NCI-H524 (cell line): ENCODE measurements around the gene TTC27.

ENCODE experiments used
- DNase-seq, 2 experiments: peaks; one replicate each; lab custom pipeline; 2025; lab: John Stamatoyannopoulos, UW

The TTC27 gene

GRCh38 chr2:32755666-32756065 is 127.8 kb downstream of the TTC27 start:
- no peak for DNase-seq

- no peak for DNase-seq
Measured at GRCh38 chr2:32756074-32756727, 128.4 kb downstream of the TTC27 start.

DNA sequence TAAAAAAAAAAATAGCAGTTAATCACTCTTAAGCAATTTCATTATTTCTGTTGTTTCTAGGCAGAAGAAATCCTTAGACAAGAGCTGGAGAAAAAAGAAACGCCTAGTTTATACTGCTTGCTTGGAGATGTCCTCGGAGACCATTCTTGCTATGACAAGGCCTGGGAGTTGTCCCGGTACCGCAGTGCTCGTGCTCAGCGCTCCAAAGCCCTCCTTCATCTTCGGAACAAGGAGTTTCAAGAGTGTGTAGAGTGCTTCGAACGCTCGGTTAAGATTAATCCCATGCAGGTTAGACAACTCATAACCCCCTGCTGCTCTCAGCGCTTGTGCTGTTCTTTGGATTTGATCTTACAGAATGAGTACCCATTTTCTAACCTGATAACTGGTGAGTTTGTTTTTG is 130.4 kb downstream of the TTC27 start:
- peak in 1 of 2 experiments; percentile 18 for DNase-seq

DNA sequence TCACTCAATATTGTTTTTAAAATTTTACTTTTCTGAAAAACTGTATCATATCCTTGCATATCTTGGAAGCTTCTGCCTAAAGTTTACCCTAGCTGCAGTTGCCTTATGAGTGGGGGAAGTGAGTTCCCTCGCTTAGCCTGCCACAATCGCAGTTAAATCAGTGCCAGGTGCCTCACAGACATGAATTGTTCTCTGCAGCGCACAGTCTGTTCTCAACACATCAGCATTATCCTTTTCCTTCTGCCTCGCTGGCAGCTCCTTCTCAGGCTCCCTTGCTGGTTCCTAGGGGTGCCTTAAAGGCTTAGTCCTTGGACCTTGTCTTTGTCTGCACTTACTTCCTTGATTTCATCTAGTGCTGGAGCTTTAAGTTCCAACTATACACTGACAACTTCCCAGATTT is 132.8 kb downstream of the TTC27 start:
- no peak for DNase-seq

GRCh38 chr2:32768387-32769174 is 140.7 kb downstream of the TTC27 start:
- no peak for DNase-seq

DNA sequence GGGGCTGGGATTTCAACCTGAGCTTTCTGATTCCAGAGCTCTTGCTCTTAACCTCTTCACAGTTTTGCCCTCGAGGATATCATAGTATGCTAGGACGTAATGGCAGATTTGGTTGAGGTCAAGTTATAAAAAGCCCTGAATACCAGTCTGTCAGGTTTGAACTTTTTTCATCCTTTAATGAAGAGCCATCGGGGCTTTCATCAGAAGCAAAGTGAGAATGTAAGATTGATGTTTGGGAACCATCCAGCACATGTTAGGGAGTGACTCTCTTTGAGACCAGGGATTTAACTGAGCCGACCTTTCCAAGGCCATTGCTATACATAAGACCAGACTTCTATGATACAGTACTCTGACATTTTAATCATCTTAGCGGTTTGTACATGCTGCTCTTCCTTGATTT is 142.5 kb downstream of the TTC27 start:
- no peak for DNase-seq

- peak; percentile 13 to 70 for DNase-seq
Measured at GRCh38 chr2:32772638-32773447, 145.0 kb downstream of the TTC27 start.

- DNase-seq, result no peak
Measured at GRCh38 chr2:32773448-32773808, 145.6 kb downstream of the TTC27 start.

DNA sequence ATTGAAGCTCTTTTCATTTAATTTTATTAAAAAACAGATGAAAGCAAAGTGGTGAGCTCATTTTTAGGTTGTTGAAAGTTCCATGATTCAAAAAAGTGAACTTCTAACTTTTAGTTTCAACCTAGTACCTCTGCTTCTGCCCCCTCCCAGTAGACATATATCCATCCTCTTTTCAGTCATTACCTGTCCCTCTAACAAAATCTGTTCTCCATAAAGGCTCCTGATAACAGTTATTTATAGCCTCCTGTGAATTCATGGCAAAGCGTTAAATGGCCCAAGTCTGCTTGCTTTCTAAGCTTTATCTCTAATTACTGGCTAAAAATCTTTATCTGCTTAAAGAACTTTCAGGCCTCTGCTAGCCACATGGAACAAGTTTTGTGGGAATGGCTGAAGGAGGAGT is 148.1 kb downstream of the TTC27 start:
- no peak for DNase-seq

- DNase-seq, result no peak
Measured at GRCh38 chr2:32777714-32778113, 149.9 kb downstream of the TTC27 start.

DNA sequence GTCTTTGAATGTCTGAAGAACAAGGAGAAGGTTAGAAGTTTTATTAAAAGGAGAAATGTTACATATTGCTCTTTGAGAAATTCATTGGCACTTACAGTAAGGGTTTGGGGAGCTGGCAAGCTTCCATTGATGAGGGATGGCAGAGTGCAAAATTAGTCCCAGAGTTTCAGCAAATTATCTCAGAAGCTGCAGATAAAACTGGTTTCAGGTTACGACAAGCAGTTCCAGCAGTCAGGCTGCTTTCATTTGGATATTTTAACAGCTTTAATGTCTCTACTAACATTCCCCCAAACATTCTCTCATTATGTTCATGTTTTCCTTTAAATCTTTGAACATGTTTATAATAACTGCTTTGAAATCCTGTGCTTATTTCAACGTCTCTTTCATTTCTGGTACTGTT is 153.1 kb downstream of the TTC27 start:
- DNase-seq, result no peak

DNA sequence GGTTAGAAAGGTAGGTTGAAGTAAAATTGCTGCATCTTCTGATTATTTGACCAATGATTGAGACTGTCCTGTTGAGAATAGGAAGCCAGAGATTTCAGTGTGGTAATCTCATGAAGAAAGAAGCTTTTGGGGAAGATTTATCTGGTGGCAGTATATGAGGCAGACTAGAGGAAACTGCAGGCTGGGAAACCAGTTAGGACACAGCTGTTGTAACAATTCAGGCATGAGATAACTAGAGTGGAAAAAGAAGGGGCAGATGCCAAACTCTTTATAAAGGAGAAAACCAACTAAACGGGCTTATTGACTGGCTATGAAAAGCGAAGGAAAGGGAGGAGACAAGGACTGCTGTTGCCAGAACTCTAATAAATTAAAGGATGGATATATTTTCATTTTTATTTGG is 155.6 kb downstream of the TTC27 start:
- DNase-seq, result no peak

DNA sequence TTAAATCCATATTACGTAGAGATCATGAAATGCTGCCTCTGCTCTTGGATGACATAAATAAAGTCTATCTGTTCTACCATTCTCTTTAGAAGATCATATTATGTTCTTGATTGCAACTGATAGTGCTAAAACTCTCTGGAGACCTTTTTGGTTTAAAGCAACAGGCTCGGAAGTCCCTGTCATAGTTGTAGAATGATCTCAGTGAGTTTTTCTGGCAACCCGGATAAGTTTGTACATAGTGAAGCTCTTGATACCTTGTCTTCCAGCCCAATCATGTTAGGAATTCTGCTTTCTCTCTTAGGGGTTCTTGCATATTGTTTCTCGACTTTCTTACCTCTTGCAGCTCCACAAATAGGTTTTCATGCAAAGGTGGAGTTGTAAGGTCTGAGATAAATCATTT is 156.1 kb downstream of the TTC27 start:
- no peak for DNase-seq

DNA sequence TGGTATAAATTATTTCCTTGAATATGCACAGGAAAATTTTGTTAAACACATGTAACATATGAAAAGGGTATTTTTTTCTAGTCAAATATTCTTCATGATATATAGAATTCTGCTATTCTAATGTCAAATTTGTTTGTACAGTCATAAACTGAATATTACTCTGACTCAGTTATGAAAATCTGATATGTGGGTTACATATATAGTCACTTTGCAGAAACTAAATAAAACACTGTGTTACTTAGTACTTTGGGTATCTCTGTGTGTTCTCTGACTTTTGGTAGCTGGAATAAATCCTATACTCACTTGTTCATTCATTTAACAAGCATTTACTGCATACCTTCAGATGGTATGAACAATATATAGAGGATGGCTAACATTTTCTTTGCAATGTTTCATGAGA is 159.4 kb downstream of the TTC27 start:
- no peak for DNase-seq

- DNase-seq, result no peak
Measured at GRCh38 chr2:32788114-32788513, 160.3 kb downstream of the TTC27 start.

DNA sequence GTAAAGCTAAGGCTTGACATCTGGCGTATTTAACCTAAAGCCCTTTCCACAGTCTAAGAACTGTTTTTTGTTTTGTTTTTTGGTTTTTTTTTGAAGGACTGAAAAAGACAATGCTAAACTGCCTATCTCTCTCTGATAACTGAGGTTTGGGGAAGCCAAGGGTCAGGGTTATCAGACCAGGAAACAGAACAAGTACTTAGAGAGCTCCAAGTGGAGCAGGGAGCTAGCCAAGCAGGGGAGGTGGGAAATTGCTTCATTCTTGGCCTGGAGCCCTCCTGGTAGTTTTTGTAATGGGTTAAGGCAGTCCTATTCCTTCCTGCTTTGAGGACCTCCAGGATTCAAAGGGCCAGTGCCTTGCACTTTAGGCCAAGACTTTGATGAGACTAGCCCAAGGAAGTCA is 164.6 kb downstream of the TTC27 start:
- DNase-seq, result no peak

DNA sequence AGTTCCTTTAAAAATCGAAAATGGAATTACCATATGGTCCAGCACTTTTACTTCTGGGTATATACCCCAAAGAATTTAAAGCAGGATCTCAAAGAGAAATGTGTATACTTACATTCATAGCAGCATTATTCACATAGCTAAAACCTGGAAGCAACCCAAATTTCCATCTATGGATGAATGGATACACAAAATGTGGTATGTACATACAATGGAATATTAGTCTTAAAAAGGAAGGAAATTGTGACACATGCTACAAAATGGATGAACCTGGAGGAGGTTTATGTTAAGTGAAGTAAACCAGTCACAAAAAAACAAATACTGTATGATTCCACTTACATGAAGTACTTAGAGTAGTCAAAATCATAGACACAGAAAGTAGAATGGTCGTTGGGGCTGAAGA is 171.0 kb downstream of the TTC27 start:
- no peak for DNase-seq

GRCh38 chr2:32801741-32802140 is 173.9 kb downstream of the TTC27 start:
- DNase-seq, result no peak

- no peak for DNase-seq
Measured at GRCh38 chr2:32802877-32803276, 175.0 kb downstream of the TTC27 start.

- no peak for DNase-seq
Measured at GRCh38 chr2:32804205-32804604, 176.4 kb downstream of the TTC27 start.

DNA sequence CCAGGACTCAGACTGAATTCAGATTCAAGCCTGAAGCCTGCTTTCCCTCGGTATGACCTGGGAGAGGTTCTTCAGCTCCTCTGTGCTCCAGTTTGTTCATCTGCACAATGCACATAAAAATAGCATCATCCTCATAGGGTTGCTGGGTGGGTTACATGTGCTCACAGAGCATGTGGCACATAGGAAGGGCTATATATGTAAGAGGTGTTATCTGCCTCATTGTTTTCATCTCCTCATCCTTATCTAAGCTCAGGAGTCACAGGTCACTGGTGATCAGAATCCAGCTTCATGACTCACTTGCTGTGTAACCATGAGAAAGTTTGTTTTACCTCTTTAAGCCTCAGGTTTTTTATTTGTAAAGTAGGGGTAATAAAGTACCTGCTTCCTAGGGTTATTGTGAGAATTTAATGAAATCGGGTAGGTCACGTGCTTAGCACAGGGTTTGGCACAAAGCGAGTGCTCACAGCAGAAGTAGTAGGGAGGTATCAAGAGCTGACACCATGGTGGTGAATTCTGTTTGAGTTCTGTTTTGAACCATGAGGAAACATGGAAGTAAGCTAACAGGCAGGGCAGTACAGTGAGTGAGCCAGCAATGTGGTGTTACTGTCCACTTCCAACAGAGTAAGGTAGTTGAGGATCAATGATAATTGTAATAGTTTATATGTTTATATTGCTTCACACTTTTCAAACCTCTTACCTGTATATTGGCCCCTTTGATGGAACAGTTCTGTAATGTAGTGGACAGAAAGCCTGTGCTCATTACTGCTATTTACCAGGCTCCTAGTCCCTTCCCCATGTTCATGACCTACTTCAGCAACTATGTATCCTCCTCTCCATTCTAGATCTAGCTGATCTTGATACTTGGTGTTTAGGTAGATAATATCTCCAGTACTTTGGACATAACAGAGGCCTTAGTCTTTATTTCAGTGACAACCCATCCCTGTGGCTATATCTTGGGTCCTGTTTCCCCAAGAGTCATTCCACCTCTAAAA is 177.6 kb downstream of the TTC27 start:
- DNase-seq, result no peak

DNA sequence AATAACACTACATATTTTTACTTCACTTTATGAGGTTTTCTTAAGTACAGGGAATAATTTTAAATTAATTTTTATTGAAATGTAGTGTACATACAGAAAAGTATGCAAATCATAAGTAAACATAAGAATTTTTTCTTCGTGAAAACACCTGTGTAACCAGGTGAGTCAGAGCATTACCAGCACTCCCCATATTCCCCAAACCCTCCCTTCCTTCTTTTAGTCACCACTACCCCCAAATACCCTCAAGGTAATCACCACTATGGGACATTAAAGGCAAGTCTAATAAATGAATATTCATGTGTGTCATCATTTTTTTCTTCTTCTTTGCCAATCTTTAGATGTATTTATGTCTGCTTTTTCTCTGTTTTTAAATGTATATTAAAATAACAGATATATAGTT is 179.0 kb downstream of the TTC27 start:
- DNase-seq, result no peak
